Measurements from ENCODE around the gene MTCH1.

The MTCH1 gene

GRCh38 chr6:36924131-36924530 lies 61.9 kb downstream of the MTCH1 start:
- no peak for DNase-seq

GRCh38 chr6:36920546-36920945 lies 65.5 kb downstream of the MTCH1 start:
- no peak for DNase-seq

GRCh38 chr6:36920049-36920448 lies 65.9 kb downstream of the MTCH1 start:
- no peak for DNase-seq
